ENCODE results near the gene KCNJ12.
A peak's percentile ranks its signal among the peaks of the same experiment; 100 is the strongest.
"Not testable (repeated sequence)": the region's sequence is repeated elsewhere in the genome, so short reads cannot be mapped to it uniquely, and the experiment has no call there.

KCNJ12 gene

DNA sequence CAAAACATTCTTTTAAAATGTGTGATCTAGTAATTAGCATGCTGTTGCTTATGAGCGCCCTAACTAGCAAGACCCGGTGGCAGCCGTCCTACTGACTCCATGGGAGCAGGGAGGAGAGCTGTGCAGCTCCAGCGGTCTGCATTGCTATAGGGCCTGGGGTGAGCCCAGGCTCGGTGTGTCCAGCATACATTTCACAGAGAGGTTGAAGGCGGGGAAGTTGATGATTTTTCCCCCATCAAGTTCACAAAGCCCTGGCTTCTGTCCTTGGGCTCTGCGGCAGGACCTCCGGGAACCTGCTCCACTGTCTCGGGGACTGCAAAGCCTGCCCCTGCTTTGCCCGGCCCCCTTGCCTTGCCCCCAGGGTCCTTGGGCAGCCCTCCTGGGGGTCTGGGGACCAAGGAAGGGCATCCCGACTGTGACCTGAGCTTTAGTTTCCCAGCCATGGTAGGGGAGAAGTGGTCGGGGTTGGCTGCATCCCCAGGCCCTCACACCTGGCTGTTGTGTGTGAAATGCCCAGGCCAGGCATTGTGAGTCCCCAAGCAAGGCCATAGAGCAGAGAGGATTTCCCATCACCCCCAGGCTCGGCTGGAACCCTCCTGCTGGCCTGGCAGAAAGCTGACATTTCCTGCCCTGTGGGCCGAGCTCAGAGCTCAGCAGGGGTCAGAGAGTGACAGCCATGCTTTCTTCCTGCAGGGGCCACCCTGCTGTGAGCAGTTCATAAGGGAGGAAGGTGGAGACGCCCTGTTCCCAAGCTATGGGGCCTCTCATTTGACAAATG is 24.8 kb downstream of the KCNJ12 start:
- ChIA-PET CTCF (no interaction called here), POLR2A (interaction anchor here (0.6 kb wide), 1 partner anchor 32 kb away, joined by 3 read pairs; no protein-coding TSS in a partner anchor)
- no peak for TF ChIP-seq ELF4 (IDR thresholded peaks at IDR 0.05)
- TF ChIP-seq, protein P1, sequence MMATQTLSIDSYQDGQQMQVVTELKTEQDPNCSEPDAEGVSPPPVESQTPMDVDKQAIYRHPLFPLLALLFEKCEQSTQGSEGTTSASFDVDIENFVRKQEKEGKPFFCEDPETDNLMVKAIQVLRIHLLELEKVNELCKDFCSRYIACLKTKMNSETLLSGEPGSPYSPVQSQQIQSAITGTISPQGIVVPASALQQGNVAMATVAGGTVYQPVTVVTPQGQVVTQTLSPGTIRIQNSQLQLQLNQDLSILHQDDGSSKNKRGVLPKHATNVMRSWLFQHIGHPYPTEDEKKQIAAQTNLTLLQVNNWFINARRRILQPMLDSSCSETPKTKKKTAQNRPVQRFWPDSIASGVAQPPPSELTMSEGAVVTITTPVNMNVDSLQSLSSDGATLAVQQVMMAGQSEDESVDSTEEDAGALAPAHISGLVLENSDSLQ (IDR thresholded peaks at IDR 0.05), result peak; percentile 55; the same call in 1 of the 2 replicates
- DNase-seq (ENCODE audit: extremely low spot score), result no peak

DNA sequence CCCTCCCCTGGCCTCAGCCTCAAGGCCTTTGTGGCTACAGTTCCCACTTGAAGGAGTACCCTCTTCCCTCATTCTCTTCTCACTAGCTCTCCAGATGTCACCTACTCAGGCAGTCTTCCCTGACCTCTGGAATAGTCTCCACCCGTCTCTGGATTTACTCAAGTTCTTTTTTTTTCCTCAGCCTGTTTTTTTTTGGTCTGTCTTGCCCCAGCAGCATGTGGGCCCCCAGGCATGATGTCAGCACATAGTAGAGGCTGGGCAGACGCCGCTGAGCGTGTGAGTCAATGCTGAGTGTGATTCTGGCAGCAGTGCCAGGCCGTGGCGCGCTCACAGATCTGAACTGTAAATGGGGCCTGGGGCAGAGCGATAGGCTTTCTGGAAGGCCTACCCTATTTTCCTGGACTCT is 26.0 kb downstream of the KCNJ12 start:
- DNase-seq (ENCODE audit: extremely low spot score); POLR2A ChIA-PET; CTCF ChIA-PET: not testable (repeated sequence)

DNA sequence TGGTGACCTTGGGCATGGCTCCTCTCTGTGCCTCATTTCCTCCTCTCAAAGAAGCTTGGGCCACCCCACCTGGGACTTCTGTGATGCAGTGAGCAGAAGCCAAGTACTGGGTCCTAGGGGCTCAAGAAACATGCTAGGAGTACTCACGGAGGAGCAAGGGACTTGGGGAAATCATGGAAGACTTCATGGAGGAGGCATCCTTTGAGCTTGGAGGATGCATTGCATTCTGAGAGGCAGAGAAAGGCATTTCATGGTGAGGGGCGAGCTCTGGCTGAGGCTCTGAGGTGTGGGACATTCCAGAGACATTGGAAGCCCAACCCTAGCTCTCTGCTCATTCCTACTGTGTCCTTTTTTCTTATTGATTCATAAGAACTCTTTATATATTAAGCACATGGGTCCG is 26.8 kb downstream of the KCNJ12 start:
- DNase-seq (ENCODE audit: extremely low spot score); CTCF ChIA-PET; POLR2A ChIA-PET: not testable (repeated sequence)

DNA sequence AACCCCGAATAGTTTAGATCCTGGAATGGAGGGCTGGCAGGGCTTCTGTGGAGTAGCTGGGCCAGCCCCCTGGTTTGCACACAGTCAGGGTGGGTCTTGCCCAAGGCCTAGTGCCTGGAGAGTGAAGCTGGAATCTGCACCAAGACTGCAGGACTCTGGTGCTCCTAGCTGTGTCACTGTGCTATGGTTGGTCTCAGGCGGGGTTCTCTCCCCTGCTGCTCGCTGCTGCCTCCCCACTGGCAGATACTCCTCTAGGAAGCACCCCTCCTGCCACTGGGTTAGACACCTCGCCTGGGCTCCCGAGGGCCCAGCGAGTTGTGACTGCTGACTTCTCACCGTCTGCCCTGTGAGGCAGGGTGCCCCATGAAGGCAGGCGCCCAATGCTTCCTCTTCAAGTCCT is 27.9 kb downstream of the KCNJ12 start:
- POLR2A ChIA-PET; CTCF ChIA-PET; DNase-seq (ENCODE audit: extremely low spot score): not testable (repeated sequence)

DNA sequence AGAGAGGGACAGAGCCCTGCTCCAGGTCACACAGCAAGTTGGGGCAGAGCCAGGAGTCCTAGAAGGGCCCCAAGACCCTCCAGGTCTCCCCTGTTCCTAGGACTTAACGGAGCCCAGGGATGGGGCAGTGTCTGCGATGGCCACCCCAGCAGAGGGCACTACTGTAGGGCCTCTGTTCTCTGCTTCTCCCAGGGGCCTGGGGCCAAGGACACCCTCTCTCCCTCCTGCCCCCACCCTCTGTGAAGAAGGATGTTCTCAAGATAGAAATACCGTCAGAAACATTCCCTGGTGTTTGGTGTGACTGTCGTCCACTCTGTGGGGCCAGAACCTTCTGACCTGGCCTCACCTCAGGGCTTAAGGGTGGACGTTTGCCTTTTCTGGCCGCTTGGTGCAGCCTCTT is 28.4 kb downstream of the KCNJ12 start:
- CTCF ChIA-PET; DNase-seq (ENCODE audit: extremely low spot score); POLR2A ChIA-PET: not testable (repeated sequence)

DNA sequence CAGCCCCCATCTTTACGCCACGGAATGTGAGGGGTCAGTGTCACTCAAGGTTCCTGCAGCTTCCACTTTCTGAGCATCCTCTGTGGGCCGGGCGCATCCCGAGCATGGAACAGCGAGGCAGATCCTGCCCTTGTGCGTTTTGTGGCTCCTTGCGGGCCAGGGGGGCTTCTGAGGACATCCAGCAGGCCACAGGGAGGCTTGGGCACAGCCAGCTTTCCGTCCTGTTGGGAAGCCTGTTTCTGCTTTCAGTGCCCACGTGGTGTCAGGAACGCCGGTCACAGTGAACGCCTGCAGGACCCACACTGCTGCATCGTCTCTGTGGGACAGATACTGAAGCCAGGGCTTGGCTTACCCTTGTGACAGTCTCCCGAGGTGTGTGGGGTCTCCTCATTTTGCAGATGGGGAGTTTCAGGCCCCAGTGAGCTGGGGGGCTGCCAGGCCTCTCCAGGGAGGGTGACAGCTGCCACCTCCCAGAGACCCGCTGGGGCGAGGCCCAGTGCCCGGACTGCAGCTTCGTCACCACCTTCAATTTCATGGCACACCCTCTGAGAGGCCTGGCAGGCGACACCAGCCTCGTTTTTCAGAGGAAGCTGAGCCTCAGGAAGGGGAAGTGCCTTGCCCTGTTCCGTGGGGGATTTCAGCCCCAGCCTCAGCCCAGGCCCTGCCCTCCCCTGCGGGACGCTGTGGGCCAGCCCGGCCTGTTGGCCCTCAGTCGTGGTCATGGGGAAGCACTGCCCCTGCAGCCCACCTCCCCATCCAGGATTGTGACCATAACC is 29.0 kb downstream of the KCNJ12 start:
- DNase-seq (ENCODE audit: extremely low spot score); POLR2A ChIA-PET; CTCF ChIA-PET: not testable (repeated sequence)

DNA sequence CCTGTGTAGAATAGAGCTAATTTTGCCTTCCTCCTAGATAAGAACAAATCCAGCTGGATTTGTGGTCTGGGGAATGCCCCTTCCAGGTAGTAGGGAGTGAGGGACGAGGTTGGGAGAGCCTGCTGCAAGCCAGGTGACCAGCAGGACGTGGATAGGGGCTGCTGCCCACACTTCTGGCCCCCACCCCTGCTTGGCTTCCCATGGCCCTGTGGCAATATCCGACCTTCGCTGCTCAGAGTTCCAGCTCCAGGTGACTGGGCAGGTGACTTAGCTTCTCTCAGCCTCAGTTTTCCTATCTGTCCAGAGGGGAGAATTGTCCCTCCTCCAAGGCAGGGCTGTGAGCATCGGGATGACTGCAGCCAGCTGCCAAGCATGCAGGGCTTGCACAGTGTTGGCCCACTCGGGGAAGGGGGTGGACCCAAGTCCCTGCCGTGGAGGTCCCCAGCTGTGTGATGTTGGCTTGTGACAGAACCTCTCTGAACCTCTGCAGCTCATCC is 29.8 kb downstream of the KCNJ12 start:
- CTCF ChIA-PET; POLR2A ChIA-PET; DNase-seq (ENCODE audit: extremely low spot score): not testable (repeated sequence)

DNA sequence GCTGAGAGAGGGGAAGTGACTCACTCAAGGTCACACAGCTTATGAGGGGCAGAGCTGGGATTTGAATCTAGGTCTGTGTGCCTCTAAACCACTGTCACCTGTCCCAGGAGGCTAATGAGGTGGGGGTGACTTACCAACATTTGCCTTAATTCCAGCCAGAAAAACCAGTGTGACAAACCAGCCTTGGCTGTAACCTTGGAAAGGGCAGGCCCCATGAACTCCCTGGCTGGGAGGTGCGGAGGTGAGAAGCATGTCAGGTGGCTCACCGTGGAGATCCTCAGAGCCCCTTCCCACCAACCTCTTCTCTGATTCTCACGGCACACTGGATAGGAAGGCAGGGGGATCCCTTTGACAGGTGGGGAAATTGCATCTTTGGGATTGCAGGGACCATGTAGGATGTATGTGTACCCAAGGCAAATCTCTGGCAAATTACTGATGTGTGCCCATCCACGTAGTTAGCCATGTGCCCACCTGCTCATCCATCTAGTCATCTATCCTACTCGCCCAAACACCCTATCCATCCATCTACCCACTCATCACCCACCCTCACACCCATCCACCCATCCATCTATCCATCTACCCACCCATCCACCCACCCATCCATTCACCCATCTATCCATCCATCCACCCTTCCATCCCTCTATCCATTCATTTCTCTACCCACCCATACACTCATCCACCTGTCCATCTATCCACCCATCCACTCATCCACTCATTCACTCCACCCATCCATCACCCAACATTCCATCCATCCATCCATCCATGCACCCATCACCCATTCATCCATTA is 30.7 kb downstream of the KCNJ12 start:
- CTCF ChIA-PET; DNase-seq (ENCODE audit: extremely low spot score); POLR2A ChIA-PET: not testable (repeated sequence)

DNA sequence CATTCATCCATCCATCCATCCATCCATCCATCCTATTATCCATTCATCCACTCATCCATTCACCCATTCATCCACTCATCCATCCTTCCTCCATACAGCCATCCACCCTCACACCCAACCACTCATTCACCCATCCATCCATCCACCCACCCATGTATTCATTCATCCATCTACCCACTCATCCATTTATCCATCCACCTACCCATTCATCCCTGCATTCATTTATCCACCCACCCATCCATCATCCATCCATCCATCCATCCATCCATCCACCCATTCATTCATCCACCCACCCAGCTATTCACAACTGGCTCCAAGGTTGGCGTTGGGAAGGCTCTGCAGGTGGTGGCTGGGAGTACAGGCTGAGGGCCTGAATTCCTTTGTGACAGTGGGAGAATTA is 31.6 kb downstream of the KCNJ12 start:
- DNase-seq (ENCODE audit: extremely low spot score); CTCF ChIA-PET; POLR2A ChIA-PET: not testable (repeated sequence)

DNA sequence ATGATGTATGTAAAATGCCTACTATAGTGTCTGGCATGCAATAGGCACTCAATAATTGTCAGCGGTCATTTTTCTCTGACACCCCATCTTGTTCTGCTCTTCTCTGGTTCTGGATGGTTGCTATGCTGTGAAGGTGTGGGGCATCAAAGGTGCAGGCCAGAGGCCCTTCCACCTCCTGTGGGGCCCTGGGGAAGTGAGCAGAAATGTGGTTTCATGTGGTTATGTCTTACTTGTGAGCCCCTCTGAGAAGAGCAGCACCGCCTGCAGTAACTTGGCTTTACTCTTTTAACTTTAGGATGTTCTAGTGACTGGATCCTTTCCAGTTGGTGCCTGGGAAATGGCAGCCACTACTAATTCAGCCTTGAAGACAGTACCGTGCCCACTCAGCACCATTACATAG is 32.1 kb downstream of the KCNJ12 start:
- CTCF ChIA-PET; POLR2A ChIA-PET; DNase-seq (ENCODE audit: extremely low spot score): not testable (repeated sequence)

DNA sequence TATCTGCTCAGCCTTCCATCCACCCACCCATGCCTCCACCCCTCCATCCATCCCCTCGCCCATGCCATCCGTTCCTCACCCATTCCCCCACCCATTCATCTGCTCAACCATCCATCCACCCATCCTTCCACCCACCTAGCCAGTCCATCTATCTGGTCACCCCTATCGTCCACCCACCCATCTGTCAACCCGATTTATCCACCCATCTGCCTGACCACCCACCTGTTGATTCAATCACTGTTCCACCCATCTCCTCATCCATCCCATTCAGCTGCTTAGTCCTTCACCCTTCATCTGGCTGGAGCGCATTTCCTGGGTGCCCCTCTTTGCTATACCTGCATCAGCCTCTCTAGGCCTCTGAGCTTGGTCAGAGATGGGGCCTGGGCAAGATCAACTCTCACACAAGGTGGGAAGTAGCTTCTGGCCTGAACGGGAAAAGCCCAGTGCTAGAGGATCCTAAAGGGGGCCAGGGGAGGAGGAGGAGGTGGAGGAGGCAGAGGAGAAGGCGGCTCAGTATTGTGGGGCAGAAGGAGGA is 32.7 kb downstream of the KCNJ12 start:
- DNase-seq (ENCODE audit: extremely low spot score); POLR2A ChIA-PET; CTCF ChIA-PET: not testable (repeated sequence)

DNA sequence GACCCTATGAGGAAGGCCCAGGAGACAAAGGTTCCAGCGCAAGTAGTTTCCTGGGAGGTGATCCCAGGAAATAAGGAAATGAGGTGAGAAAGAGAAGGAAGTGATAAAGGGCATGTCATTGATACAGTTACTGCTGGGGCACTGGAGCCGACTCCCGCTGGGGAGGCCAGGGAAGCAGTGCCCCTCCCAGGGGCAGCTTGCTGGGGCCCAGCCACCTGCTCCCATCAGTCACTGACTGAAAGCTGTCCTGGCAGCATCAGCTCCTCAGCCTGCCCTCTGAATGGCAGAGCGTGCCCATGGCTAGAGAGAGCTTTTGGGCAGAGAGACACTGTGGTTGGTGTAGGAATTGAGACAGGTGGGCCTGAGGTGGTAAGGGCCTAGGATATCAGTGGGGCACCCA is 33.2 kb downstream of the KCNJ12 start:
- DNase-seq (ENCODE audit: extremely low spot score); POLR2A ChIA-PET; CTCF ChIA-PET: not testable (repeated sequence)

DNA sequence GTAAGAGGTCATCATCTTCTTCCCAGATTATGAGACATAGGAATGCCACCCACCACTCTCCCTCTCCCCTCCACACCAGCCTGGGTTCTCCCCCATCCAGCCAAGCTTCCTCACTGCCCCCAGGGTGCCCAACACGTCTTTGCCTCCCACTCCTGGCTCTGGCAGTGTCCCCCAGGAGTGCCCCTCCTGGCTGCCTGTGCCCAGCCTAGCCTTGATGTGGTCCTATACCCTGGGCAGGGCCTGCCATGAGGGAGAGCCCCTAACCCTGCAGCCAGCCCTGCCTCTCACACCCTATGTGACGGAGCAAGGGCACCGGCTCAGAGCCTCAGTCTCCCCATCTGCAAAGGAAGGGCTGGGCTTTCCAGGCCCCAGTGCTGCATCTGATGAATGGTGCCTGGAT is 33.8 kb downstream of the KCNJ12 start:
- POLR2A ChIA-PET; DNase-seq (ENCODE audit: extremely low spot score); CTCF ChIA-PET: not testable (repeated sequence)

DNA sequence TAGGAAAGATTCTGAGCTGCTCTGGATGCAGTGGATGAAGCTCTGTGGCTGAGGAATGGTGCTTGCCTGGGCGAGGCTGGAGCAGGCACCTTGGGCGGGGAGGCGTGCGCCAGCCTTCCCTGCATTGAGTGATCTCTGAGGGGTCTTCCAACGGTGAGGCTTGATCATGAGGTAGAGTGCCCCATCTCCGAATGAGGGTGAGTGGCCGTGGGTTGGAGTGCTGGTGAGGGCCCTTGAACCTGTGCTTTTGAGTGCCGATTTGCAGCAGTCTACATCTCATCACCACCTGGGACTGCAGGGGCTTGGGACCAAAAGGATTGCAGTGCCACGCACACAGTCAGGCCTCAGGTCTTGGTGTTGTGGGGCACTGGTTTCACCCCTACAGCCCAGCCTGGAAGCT is 34.2 kb downstream of the KCNJ12 start:
- DNase-seq (ENCODE audit: extremely low spot score); POLR2A ChIA-PET: not testable (repeated sequence)
- CTCF ChIA-PET, result interaction anchor here (1.1 kb wide), 1 partner anchor 125 kb away, joined by 3 read pairs; no protein-coding TSS in a partner anchor

DNA sequence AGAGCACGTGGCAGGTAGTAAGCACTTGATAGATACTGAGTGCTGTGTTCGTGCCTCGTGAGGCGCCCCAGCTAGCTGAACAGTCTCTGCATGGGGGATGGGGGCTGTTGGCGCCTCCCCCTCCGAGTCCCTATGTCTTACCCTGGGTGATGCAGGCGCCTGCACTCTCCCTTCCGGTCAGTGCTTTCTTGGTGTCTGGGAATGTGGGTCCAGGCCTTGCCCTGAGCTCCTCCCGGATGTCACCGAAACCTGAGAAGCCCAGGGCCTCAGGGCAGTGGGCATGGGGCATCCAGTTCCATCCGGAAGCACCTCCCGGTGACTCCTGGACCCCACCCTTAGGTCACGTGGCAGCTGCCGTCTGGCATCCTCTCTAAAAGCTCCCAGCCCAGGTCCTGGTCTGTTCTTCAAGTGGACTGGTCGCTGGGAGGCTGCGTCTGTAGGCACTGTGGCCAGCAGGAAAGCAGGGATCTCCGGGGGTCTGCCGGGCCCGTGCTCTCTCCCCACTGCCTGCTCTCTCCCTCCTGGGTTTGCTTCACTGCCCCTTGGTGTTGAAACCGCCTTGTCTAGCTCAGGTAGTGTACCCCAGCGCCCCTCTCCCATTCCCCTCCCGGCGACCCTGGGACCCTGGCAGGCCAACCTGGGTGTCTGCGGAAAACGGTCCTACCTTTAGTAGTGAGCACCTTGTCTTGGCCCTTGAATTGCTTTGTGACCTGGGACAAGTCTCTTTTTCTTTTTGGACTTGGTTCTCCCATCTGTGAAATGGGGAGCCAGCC is 34.9 kb downstream of the KCNJ12 start:
- POLR2A ChIA-PET; DNase-seq (ENCODE audit: extremely low spot score): not testable (repeated sequence)
- CTCF ChIA-PET, result interaction anchor here (1.1 kb wide), 1 partner anchor 125 kb away, joined by 3 read pairs; no protein-coding TSS in a partner anchor

DNA sequence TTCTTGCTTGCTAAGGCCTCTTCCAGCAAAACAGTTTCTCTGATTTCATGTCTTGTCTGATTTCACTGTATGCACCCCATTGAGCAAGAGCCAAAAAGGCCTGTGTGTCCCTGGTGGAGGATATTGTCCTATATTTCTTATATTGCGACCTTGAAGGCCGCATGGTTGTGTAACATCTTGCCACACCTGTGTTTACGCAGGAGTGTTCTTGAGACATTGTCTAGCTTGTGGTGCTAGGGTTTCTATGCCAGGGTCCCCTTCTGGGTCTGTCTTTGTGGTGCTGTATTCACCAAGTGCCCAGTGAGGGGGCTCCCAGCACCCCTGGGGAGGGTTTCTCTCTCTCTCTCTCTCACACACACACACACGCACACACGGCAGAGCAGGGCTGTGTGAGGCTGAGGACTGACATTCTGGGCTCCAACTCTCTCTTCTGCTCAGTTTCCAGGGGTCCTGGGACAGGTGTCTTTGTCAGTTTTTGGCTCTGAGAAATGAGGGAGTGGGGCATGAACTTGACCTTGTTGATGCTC is 35.6 kb downstream of the KCNJ12 start:
- DNase-seq (ENCODE audit: extremely low spot score); POLR2A ChIA-PET; CTCF ChIA-PET: not testable (repeated sequence)

All from HEK293T (cell line).